SU-DHL-6 (cell line): ENCODE measurements around the gene TNRC6B.

ENCODE experiments used
- H2AFZ ChIP-seq: fragments of 200-600 bp; sonication (generic); 2 replicates; pipeline ENCODE4 v1.6.1; 2014; ENCODE audit warnings: low read depth, mild to moderate bottlenecking, moderate library complexity, mixed read lengths, antibody characterized with exemption, low read length; ENCODE audit not compliant: severe bottlenecking
- H3F3A ChIP-seq: fragments of 200-600 bp; shearing (Covaris generic); 2 replicates; pipeline ENCODE4 v1.6.0; 2016; ENCODE audit warnings: antibody characterized with exemption, mild to moderate bottlenecking; ENCODE audit not compliant: insufficient read depth
- H3K27ac ChIP-seq: fragments of 200-600 bp; sonication (generic); 2 replicates; pipeline ENCODE4 v1.5.1; 2016; ENCODE audit warnings: low read depth, mild to moderate bottlenecking, low read length, moderate library complexity, mixed read lengths
- H3K27me3 ChIP-seq: fragments of 200-600 bp; sonication (generic), shearing (Covaris generic); 2 replicates; pipeline ENCODE4 v1.6.0; 2014; ENCODE audit warnings: mild to moderate bottlenecking, low read length
- H3K36me3 ChIP-seq: fragments of 200-600 bp; sonication (generic); 2 replicates; pipeline ENCODE4 v1.6.1; 2014; ENCODE audit warnings: mild to moderate bottlenecking, low read length, mixed read lengths
- H3K4me2 ChIP-seq: fragments of 300-600, 200-600 bp; shearing (Covaris generic), sonication (generic); 2 replicates; pipeline ENCODE4 v1.6.0; 2014; ENCODE audit warnings: low read length, low read depth, mild to moderate bottlenecking; ENCODE audit not compliant: poor library complexity, severe bottlenecking
- H3K4me3 ChIP-seq: fragments of 200-600 bp; sonication (generic); 2 replicates; pipeline ENCODE4 v1.5.1; 2014; ENCODE audit warnings: antibody characterized with exemption, low read length, mild to moderate bottlenecking, mixed read lengths; ENCODE audit not compliant: insufficient read depth, poor library complexity, severe bottlenecking
- H3K79me2 ChIP-seq: fragments of 200-600 bp; sonication (generic); 2 replicates; pipeline ENCODE4 v1.6.1; 2014; ENCODE audit warnings: mild to moderate bottlenecking, low read length, moderate library complexity; ENCODE audit not compliant: insufficient read depth
- H3K9ac ChIP-seq: fragments of 200-600 bp; sonication (generic); 2 replicates; pipeline ENCODE4 v1.7.0; 2014; ENCODE audit warnings: mild to moderate bottlenecking, low read length
- H3K9me2 ChIP-seq: fragments of 200-600 bp; sonication (generic); replicated peaks from 2 replicates; pipeline ENCODE4 v1.6.1; 2014; ENCODE audit warnings: low read length; ENCODE audit not compliant: insufficient read depth
- H3K9me3 ChIP-seq: fragments of 200-600 bp; sonication (generic); 2 replicates; pipeline ENCODE4 v1.6.1; 2014; ENCODE audit warnings: low read length, mixed read lengths; ENCODE audit not compliant: insufficient read depth
- H4K20me1 ChIP-seq: fragments of 200-600 bp; sonication (generic); 2 replicates; pipeline ENCODE4 v1.6.1; 2014; ENCODE audit warnings: low read depth, mild to moderate bottlenecking, antibody characterized with exemption, low read length, moderate library complexity, mixed read lengths
- EZH2phosphoT487 ChIP-seq: fragments of 200-600 bp; sonication (generic), shearing (Covaris generic); conservative IDR thresholded peaks from 2 replicates; pipeline ENCODE4 v1.6.1; 2018; ENCODE audit warnings: mild to moderate bottlenecking, antibody characterized with exemption, low read length, moderate library complexity, mixed read lengths
- TF ChIP-seq, protein P1 (sequence below): fragments of 200-600 bp; sonication (generic); IDR thresholded peaks from one replicate; pipeline ENCODE4 v1.5.1; 2017; ENCODE audit warnings: antibody characterized with exemption, mild to moderate bottlenecking, low read length, moderate library complexity; ENCODE audit not compliant: insufficient read depth, poor library complexity, severe bottlenecking

Gene TNRC6B

DNA sequence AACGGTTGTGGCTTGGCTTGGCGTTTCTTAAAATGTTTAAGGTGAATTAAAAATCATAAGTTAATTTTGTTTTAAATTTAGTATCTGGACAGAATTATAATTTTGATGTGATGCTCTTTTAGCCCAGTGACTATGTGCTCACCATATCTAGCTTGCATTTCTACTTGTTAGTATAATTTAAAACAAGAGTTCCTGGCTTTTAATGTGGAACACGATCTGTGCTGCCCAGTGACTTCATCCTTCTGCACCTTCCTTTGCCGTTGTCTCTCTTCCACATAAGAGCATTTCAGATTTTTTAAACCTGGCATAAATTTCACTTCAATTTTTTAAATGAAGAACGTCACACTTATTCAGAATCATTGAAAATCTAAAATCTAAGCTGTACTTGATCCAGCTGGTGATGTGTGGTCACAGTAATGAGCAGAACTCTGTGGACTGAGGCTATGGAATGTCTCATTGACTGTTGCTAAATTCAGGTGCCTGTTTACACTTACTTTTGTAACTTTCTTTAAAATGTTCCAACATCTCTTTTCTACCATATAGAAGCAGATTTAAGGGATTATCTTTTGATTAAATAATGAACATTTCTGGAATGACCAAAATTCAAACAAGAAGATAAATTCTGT, 93.1 kb downstream of the TNRC6B start:
- no peaks in the 10 kb centered on the region for H4K20me1 ChIP-seq
- no peaks in the 10 kb centered on the region for H3K9me2 ChIP-seq
- H3F3A ChIP-seq = no peaks in the 10 kb centered on the region
- H3K4me2 ChIP-seq = no peak overlapping the region
- H2AFZ ChIP-seq = no peak overlapping the region
- 0 out of 2 replicates have a peak, but pooled peaks cover 7% of the 10 kb centered on the region for H3K36me3 ChIP-seq
- no peaks in the 10 kb centered on the region for H3K27me3 ChIP-seq
- TF ChIP-seq, protein P1, sequence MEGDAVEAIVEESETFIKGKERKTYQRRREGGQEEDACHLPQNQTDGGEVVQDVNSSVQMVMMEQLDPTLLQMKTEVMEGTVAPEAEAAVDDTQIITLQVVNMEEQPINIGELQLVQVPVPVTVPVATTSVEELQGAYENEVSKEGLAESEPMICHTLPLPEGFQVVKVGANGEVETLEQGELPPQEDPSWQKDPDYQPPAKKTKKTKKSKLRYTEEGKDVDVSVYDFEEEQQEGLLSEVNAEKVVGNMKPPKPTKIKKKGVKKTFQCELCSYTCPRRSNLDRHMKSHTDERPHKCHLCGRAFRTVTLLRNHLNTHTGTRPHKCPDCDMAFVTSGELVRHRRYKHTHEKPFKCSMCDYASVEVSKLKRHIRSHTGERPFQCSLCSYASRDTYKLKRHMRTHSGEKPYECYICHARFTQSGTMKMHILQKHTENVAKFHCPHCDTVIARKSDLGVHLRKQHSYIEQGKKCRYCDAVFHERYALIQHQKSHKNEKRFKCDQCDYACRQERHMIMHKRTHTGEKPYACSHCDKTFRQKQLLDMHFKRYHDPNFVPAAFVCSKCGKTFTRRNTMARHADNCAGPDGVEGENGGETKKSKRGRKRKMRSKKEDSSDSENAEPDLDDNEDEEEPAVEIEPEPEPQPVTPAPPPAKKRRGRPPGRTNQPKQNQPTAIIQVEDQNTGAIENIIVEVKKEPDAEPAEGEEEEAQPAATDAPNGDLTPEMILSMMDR = no peak
- TF ChIP-seq EZH2phosphoT487 = no peak
- no peak overlapping the region for H3K27ac ChIP-seq
- H3K9me3 ChIP-seq = no peaks in the 10 kb centered on the region
- H3K79me2 ChIP-seq = no peaks in the 10 kb centered on the region
- H3K9ac ChIP-seq = no peak overlapping the region
- H3K4me3 ChIP-seq = no peak overlapping the region

- Histone ChIP-seq H3K27me3 (no peaks in the 10 kb centered on the region), H2AFZ (no peak overlapping the region), H3K9me3 (no peaks in the 10 kb centered on the region), H3K4me3 (no peak overlapping the region), H4K20me1 (no peaks in the 10 kb centered on the region), H3K9ac (no peak overlapping the region), H3K4me2 (no peak overlapping the region), H3K36me3 (0 out of 2 replicates have a peak, but pooled peaks cover 7% of the 10 kb centered on the region), H3K9me2 (no peaks in the 10 kb centered on the region), H3F3A (no peaks in the 10 kb centered on the region), H3K27ac (no peak overlapping the region), H3K79me2 (no peaks in the 10 kb centered on the region)
- TF ChIP-seq EZH2phosphoT487 = no peak
- TF ChIP-seq, protein P1 = no peak
Measured at GRCh38 chr22:40271440-40271839, 93.7 kb downstream of the TNRC6B start.

DNA sequence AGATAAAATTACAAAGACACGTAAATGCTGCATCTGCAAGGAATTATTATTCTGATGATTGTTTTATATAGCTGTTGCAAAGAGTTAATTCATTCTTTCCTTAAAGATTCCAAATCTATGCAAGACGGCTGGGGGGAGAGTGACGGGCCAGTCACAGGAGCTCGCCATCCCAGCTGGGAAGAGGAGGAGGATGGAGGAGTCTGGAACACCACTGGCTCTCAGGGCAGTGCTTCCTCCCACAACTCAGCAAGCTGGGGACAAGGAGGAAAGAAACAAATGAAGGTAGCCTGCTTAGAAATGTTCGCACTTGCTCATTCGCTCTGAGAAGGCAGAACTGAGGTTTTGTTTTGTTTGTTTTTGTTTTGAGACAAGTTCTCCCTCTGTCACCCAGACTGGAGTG, 95.6 kb downstream of the TNRC6B start:
- Histone ChIP-seq H2AFZ (no peak overlapping the region), H3K9me3 (no peaks in the 10 kb centered on the region), H3K9ac (no peak overlapping the region), H3K36me3 (0 out of 2 replicates have a peak, but pooled peaks cover 7% of the 10 kb centered on the region), H3K79me2 (no peaks in the 10 kb centered on the region), H3K4me3 (no peak overlapping the region), H3K27ac (no peak overlapping the region), H3F3A (peaks cover 5% of the 10 kb centered on the region), H3K27me3 (no peaks in the 10 kb centered on the region), H3K4me2 (no peak overlapping the region), H3K9me2 (no peaks in the 10 kb centered on the region), H4K20me1 (no peaks in the 10 kb centered on the region)
- TF ChIP-seq, protein P1 = no peak
- TF ChIP-seq EZH2phosphoT487 = no peak
